SKM-1 (cell line): ENCODE data around the gene GUCD1.

Experiments
- DNase-seq: peaks from one replicate; lab custom pipeline; 2025; ENCODE audit not compliant: unreplicated experiment; lab: John Stamatoyannopoulos, UW

Gene GUCD1

DNA sequence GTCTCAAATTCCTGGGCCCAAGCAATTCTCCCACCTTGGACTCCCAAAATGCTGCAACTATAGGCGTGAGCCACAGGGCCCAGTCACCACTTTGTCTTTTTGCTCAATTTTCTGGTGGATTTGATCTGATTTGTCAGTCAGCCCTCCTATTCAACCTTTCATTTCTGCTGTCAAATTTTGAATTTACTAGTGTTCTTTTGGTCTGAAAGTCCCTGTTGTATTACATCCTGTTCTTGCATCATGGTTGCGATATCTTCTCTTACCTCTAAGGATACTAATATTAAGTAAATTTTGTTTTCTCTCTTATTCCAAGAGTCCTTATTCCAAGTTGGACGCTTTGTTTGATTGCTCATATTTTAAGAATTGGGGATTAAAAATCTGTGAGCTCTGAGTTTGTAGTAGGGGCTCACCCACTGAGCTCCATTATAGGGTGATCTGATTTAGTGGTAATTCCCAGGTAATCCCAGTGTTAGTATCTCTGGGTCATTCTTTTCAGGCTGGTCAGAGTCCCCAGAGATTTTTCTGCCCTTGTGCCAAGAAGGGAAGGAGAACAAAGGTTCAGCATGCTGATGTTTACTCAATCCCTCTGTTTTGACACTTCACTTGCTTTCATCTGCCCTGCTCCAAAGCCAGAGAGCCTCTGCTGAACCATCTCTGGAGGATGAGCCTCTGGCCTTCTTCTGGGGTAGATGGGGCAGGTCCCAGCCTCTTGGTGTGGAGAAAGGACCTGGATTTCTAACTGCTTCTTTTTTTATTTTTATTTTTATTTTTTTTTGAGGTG lies 49.8 kb downstream of the GUCD1 start:
- no peak for DNase-seq

DNA sequence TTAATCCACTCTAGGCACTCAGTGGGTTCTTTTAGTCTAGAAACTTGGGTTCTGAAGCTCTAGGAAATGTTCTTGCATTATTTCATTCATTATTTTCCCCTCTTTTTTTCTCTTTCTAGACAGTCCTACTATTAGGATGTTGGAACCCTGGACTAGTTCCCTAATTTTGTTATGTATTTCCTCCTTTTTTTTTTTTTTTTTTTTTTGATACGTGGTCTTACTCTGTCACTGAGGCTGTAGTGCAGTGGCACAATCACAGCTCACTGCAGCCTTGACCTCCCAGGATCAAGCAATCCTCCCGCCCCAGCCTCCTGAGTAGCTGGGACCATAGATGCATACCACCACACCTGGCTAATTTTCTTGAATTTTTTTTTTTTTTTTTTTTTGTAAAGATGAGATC lies 50.4 kb downstream of the GUCD1 start:
- DNase-seq: no peak

DNA sequence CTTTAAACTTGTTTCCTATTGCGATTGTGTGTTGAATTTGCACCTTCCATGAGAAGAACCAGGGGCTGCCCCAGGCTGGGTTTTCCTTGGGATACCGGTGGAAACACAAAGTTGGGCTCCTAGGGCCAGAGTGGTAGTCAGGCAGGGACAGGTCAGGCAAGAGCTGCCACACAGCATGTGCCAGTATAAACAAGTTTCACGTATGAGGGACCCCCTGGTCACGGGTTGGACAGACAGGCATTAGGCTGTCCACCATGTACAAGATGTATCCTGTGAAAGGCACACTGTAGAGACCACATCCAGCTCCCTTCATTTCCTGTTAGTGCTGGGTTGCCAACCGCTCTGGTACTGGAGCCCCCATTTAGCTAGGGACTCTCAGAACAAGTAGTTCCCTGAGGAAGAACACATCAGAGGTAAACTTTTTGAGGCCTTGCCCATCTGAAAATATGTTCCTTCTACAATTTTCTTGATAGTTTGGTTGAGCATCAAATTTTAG lies 51.0 kb downstream of the GUCD1 start:
- DNase-seq: no peak

DNA sequence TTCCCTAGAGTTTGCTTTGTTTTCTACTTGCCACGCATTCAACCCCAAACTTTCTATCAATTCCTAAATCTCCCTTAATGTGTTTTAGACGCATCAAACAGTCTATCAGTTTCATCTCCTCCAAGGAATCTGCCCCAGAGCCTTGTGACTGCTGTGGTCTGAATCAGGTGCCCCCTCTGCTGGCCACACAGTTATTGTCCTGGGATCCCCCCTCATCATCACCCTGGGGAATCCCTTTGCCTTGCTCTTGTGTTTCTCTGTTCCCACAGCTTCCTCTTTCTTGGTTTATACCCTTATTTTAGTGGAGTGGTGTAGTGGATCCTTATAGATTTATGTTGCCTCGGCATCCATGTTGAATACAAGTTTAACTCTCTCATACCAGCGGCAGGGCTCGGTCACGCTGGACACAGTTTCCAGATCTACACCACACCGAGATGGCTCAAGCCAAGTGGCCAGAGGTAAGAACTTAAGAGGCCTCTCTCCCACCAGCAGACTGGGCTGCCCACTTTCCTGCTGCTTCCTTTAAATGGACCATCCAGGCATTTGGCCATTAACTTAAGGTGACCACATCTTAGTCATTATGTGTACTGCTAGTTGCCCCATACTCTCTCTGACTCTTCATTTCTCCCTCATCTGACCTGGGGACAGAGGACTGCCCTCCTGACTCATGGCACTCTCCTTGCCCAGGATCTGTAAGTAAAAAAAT lies 51.6 kb downstream of the GUCD1 start:
- DNase-seq: peak; percentile 81

DNA sequence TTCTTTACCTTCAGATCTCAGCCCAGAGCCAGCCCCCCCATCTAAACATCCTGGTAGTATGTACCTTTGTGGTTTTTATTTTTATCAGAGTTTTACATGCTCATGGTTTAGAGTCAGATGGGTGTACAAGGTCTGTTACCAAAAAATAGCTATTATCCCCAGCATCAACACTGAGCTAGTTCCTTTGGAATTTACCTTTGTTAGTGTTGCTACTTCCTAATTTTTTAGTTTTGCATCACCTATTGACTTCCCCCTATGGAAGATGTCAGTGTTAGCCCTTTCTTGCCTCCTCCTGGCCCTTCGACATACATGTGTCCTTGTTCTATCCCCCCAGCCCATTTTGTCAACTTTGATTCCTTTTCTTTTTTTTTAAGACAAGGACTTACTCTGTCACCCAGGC lies 52.4 kb downstream of the GUCD1 start:
- no peak for DNase-seq

DNA sequence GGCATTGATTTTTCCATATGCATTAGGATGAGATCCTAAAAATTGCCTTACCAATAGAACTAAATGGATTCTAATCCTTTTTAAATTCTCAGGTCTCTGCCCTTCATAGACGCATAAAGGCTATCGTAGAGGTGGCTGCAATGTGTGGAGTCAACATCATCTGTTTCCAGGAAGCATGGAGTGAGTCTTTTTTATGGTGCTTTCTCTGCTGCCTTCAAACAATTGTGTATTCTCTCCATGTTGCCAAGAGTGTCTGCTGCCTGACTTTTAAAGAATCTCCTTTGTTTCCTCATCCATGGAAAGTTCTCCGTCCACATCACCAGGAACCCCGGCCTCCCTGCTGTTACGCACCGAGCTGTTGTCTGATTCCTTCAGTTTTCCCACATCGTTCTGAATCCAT lies 52.9 kb downstream of the GUCD1 start:
- no peak for DNase-seq

DNA sequence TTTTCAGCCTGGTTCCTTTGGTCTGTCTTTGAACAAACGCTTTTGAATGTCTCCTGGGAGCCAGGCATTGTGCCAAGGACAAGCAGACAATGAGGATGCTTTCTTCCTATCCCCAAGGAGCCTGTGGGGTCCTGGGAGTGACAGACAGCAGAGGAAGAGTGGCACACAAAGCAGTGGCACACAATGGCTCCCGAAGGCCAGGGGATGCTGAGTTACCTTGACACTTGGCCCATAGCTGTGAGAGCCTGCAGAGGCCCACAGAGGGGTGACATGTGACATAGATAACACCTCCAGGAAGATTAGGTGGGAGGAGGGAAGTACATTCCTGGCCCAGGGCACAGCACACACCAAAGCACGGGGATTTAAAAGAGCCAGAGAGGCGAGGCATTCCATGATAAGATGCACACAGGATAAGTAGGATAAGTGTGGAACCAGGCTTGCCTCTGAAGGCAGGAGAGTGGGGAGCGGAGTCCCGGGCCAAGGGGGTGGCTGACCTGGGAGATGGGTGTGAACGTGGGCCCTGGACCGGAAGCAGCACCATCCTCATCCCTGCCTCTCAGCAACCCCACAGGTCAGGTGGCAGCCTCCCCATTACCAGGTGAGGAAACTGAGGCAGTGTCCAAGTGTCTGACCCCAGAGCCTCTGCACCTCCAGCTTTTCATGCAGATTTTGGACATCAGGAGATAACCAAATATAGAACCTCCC lies 53.5 kb downstream of the GUCD1 start:
- DNase-seq: no peak

DNA sequence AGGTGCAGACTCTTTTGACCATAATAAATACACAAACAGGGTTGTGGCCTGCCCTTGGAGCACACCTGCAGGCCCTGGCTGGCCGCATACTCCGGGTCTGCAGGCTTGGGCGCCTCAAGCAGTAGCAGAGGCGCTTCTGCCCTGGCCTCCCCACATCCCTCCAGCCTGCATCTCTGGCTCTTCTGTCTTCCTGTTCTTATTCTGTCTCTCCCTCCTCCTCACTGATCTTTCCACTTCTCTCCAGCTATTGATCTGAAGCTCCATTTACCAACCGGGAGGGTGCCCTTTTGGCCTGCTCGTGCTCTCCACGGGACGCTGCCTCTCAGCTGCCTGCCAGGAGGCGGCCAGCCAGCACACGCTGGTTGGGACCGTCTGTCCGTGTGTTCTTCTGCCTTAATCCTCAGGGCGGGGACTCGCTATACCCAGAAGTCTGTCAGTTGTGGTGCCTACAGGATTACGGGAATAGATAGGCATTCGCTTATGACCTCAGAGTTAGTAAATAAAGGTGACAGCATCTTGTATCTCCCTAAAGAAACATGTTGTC lies 54.6 kb downstream of the GUCD1 start:
- DNase-seq: no peak

DNA sequence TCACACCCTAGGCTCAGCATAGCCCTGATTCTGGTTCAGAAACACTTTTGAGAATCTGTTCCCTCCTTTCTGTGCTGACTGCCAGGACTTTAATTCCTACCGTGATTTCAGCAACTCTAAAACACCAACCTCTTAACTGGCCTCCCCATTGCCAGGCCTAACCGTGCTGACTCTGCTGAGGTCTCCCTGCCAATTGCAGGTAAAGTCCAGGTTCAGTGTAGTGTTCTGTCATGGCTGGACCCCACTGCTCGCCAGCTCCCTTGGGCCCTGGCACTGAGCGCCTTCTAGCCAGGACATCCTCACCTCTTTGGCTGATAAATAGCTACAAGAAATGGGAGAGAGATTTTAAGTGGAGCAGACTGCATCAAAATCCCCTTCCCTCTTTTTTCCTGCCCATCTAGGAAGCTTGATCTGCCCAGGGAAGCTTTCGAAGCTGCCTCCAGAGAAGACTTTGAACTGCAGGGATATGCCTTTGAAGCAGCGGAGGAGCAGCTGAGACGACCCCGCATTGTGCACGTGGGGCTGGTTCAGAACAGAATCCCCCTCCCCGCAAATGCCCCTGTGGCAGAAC lies 55.1 kb downstream of the GUCD1 start:
- no peak for DNase-seq

DNA sequence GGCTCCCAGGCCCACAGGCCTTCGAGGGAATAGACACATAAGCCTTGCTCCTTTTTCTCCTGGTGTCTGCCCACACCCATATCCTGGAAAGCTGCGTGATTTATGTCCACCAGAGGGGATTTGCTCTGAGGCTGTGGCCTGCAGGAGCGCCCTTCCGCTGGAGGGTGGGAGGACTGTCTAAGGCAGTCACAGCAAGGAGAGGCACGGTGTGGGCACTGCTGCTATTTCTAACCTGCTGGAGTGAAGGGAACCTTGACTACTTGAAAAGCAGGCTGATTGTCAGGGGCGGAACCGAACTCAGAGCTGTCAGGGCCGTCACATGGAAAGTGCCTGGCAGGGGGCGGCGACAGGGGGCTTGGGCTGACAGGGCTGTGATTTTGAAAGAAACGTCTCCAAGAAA lies 56.1 kb downstream of the GUCD1 start:
- no peak for DNase-seq

DNA sequence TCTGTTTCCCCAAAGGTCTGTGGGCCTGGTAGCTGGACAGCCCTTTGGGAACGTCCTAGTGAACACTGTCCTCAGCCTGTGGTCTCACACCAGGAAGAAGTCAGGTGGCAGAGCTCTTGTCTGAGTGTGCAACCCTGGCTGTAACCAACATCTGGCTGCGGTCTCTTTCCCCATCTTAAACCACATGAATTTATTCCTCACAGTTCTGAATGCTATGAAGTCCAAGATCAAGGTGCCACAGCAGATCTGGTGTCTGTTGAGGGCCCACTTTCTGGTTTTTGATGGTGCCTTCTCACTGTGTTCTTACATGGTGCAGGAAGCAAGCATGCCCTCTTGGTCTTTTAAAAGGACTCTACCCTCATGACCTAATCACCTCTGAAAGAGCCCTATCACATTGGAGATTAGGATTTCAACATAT lies 57.1 kb downstream of the GUCD1 start:
- DNase-seq: peak; percentile 61

DNA sequence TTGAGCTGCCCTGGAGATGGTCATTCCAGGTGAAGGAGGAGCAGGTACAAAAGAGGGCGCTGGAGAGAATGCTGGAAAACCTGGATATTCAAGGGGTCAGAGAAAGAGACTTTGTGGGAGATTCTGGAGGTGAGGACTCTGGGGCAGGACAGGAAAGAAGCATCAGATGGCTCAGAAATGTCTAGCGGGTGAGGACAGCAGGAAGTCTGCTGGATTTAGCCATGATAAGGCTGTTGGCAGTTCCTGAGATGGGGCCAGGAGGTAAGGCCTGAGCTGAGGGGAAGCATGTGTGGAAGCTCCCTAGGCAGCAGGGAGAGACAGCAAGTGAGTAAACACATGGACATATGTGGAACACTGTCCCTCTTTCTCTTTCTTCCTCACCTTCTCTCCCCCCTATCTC lies 58.3 kb downstream of the GUCD1 start:
- no peak for DNase-seq

DNA sequence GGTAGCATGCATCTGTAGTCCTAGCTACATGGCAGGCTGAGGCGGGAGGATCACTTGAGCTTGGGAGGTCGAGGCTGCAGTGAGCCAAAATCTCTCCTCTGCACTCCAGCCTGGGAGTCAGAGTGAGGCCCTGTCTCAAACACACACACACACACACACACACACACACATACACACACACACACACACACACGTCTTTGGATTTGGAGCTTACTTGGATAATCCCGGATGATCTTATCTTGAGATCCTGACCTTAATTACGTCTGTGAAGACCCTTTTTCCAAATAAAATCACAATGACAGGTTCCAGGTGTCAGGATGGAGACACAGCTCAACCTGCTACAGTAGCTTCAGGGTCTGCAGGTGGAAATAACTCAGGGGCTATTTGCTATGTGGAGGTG lies 58.7 kb downstream of the GUCD1 start:
- DNase-seq: no peak

DNA sequence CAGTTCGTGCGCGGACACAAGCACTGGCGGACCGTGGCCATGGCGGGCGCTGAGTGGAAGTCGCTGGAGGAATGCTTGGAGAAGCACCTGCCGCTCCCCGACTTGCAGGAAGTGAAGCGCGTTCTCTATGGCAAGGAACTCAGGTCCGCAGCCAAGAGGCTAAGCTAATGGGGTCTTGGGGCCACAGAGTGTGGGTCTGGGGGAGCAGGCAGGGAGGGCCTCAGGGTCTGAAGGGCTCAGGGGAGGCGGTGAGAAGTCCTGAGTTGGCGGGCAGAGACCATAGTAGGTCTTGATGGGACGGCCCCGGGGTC lies 59.6 kb downstream of the GUCD1 start:
- DNase-seq: no peak

DNA sequence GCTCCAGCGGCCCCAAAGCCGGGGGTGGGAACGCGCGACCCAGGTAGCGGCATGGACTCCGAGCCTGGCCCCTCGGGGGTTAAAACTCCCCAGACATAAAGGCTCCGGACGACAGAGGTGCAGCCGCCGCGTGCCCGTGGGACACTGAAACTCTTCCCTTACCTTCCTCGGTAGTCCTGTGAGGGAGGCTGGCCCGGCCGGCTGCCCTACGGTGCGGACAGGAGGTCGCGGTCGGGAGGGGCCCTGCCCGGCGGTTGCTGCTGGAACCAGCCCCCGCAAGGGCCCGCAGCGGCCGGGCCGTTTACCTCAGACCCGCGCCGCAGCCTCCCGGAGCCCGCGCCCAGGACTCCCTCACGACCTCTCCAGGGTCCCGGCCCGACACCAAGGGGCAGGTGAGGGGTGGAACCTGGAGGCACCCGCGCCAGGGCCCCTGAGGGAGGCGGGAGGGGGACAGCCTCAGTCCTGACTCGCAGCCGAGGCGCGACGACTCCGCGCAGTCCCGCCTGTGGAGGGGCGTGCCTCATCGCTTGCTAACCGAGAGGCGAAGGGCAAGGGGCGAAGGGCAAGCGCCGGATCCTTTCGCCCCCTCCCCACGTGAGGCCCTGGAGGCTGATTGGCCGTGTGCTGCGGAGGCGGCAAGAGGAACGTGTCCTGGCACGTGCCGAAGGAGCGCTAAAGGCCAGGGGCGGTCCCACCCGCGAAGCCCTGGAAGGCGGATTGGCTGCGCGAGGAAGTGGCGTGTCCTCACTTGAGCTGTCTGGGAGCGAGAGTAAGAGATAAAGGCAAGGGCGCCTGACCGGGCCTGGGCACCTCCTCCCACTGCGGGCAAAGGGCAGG lies 60.2 kb downstream of the GUCD1 start, which contains the start of gene UPB1:
Gene UPB1 (plus strand): TSS at position 805 of the 837 bp plus-strand sequence. CDS start 72 bp downstream, outside the sequence.
- DNase-seq: no peak

DNA sequence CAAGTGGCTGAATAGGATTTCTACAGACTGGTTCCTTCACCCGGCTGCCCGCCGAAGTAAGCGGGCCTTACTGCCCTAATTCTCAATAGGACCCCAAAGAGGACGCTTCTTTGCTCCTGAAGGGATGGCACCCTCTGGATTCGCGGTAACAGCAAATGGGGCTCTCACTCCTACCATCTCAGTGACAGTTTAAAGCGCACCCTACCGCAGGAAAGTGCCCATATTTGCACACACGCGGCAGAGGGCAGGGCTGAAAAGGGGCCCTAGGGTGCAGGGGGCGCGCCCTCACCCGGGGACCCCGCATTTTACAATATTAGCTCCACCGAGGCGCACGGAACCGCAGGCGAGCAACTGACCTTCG lies 60.8 kb downstream of the GUCD1 start:
- DNase-seq: no peak

DNA sequence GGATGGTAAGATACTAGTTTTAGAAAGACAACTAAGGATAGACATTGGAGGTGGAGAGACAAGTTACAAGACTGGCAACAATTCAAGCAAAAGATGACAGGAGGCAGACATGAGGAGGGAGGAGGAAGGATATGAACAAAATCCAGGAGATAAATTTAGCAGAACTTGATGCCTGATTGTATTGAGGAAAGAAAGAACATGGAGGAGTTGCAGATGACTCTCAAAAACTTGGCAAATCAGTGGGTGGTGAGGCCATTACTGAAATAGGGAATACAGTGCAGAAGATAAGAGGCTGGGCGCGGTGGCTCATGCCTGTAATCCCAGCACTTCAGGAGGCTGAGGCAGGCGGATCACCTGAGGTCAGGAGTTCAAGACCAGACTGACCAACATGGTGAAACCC lies 62.5 kb downstream of the GUCD1 start:
- no peak for DNase-seq
